Measurements from ENCODE around the gene TLK1. TPM values are rescaled to one million over a fixed set of nuclear protein-coding genes. Genes with fewer than 3 reads are reported as not detected.

Gene TLK1
- total and polyA plus RNA-seq, 10 of the 15 experiments (the other 5 are each of a cell fraction or from before 2014, with no cell fraction given): 25.1 to 126 (median 57.3) TPM

DNA sequence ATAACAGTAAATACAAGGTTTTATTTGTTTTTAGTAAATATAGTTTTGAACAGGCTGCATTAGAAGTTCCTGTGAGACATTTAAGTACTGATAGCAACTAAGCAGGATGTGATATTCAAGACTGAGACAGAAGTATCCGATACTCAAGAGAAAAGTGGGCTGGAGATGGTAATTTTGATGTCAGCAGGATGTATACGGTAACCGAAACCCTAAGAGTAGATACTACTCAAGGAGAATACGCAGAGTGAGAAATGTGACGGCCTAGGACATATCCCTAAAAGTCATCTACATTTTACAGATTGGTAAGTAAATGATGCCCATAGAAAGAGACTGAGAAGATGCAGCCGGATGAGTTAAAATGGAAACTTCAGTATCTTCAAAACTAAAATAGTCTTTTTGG, 116.3 kb downstream of the TLK1 start:
- Histone ChIP-seq H3K27me3 (replicated peaks in 1 of 2; ENCODE audit: control insufficient read depth in 2 of 2, insufficient read depth in 2 of 2, low read length in 1 of 2) (no peaks in the 10 kb centered on the region), H3K4me2 (ENCODE audit: control insufficient read depth, insufficient read depth) (no peak overlapping the region), H3K9ac (ENCODE audit: control insufficient read depth, insufficient read depth, low read length) (no peak overlapping the region), H3K4me3 (no peak overlapping the region), H3K9me3 (replicated peaks; ENCODE audit: control insufficient read depth, insufficient read depth, low read length) (no peaks in the 10 kb centered on the region), H3K79me2 (ENCODE audit: control insufficient read depth, insufficient read depth, low read length) (no peaks in the 10 kb centered on the region; the same call in none of the 2 replicates), H4K20me1 (ENCODE audit: control insufficient read depth, insufficient read depth) (no peaks in the 10 kb centered on the region), H2AFZ (ENCODE audit: control insufficient read depth, low read depth, low read length) (no peak overlapping the region), H3K27ac (ENCODE audit: control insufficient read depth, insufficient read depth) (no peak overlapping the region), H3K4me1 (ENCODE audit: control insufficient read depth, insufficient read depth, low read length) (no peaks in the 10 kb centered on the region), H3K36me3 (ENCODE audit: control insufficient read depth in 2 of 2, insufficient read depth in 2 of 2, low read length in 1 of 2) (peaks cover 0 to 58% of the 10 kb centered on the region in 2 experiments)
- DNase-seq (ENCODE audit: low read depth, low spot score) (no peak), ATAC-seq (no peak), FAIRE-seq (no peak)
- BruUV-seq (replicated peaks): no TSS peak
- ChIA-PET SMC1A (ENCODE audit: uncharacterized antibody, unreplicated experiment) (no interaction called here), CTCF (no interaction called here), POLR2A (no interaction called here), RAD21 (ENCODE audit: unreplicated experiment) (no interaction called here)
- in situ Hi-C loops (cut with MboI) (no loop called here), intact Hi-C loops (cut with micrococcal nuclease; ENCODE audit: unreplicated experiment) (no loop called here)
- 47% methylated on average over 6 of the region's 6 CpGs for WGBS (ENCODE audit: insufficient coverage, insufficient replicate concordance, low lambda C conversion rate, missing lambda C conversion rate)
- TF ChIP-seq, protein P1, sequence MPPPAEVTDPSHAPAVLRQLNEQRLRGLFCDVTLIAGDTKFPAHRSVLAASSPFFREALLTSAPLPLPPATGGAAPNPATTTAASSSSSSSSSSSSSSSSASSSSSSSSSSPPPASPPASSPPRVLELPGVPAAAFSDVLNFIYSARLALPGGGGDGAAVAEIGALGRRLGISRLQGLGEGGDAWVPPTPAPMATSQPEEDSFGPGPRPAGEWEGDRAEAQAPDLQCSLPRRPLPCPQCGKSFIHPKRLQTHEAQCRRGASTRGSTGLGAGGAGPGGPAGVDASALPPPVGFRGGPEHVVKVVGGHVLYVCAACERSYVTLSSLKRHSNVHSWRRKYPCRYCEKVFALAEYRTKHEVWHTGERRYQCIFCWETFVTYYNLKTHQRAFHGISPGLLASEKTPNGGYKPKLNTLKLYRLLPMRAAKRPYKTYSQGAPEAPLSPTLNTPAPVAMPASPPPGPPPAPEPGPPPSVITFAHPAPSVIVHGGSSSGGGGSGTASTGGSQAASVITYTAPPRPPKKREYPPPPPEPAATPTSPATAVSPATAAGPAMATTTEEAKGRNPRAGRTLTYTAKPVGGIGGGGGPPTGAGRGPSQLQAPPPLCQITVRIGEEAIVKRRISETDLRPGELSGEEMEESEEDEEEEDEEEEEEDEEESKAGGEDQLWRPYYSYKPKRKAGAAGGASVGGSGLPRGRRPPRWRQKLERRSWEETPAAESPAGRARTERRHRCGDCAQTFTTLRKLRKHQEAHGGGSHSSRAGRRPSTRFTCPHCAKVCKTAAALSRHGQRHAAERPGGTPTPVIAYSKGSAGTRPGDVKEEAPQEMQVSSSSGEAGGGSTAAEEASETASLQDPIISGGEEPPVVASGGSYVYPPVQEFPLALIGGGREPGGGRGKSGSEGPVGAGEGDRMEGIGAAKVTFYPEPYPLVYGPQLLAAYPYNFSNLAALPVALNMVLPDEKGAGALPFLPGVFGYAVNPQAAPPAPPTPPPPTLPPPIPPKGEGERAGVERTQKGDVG (CRISPR knock-in tag; IDR thresholded peaks at IDR 0.05): no peak
- TF ChIP-seq SUPT20H (IDR thresholded peaks at IDR 0.05; ENCODE audit: borderline replicate concordance, control insufficient read depth, low read depth, low read length): no peak
- no peak for TF ChIP-seq HDGF (IDR thresholded peaks at IDR 0.05)
- TF ChIP-seq, protein P2, sequence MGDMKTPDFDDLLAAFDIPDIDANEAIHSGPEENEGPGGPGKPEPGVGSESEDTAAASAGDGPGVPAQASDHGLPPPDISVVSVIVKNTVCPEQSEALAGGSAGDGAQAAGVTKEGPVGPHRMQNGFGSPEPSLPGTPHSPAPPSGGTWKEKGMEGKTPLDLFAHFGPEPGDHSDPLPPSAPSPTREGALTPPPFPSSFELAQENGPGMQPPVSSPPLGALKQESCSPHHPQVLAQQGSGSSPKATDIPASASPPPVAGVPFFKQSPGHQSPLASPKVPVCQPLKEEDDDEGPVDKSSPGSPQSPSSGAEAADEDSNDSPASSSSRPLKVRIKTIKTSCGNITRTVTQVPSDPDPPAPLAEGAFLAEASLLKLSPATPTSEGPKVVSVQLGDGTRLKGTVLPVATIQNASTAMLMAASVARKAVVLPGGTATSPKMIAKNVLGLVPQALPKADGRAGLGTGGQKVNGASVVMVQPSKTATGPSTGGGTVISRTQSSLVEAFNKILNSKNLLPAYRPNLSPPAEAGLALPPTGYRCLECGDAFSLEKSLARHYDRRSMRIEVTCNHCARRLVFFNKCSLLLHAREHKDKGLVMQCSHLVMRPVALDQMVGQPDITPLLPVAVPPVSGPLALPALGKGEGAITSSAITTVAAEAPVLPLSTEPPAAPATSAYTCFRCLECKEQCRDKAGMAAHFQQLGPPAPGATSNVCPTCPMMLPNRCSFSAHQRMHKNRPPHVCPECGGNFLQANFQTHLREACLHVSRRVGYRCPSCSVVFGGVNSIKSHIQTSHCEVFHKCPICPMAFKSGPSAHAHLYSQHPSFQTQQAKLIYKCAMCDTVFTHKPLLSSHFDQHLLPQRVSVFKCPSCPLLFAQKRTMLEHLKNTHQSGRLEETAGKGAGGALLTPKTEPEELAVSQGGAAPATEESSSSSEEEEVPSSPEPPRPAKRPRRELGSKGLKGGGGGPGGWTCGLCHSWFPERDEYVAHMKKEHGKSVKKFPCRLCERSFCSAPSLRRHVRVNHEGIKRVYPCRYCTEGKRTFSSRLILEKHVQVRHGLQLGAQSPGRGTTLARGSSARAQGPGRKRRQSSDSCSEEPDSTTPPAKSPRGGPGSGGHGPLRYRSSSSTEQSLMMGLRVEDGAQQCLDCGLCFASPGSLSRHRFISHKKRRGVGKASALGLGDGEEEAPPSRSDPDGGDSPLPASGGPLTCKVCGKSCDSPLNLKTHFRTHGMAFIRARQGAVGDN (IDR thresholded peaks at IDR 0.05): no peak
- TF ChIP-seq, protein P3, sequence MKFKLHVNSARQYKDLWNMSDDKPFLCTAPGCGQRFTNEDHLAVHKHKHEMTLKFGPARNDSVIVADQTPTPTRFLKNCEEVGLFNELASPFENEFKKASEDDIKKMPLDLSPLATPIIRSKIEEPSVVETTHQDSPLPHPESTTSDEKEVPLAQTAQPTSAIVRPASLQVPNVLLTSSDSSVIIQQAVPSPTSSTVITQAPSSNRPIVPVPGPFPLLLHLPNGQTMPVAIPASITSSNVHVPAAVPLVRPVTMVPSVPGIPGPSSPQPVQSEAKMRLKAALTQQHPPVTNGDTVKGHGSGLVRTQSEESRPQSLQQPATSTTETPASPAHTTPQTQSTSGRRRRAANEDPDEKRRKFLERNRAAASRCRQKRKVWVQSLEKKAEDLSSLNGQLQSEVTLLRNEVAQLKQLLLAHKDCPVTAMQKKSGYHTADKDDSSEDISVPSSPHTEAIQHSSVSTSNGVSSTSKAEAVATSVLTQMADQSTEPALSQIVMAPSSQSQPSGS (IDR thresholded peaks at IDR 0.05; ENCODE audit: low read length): no peak
- no peak for TF ChIP-seq SUZ12 (IDR thresholded peaks at IDR 0.05; ENCODE audit: unreplicated experiment)
- no peak for TF ChIP-seq BRCA1 (IDR thresholded peaks at IDR 0.05; ENCODE audit: low read depth, low read length)
- TF ChIP-seq, protein P4, sequence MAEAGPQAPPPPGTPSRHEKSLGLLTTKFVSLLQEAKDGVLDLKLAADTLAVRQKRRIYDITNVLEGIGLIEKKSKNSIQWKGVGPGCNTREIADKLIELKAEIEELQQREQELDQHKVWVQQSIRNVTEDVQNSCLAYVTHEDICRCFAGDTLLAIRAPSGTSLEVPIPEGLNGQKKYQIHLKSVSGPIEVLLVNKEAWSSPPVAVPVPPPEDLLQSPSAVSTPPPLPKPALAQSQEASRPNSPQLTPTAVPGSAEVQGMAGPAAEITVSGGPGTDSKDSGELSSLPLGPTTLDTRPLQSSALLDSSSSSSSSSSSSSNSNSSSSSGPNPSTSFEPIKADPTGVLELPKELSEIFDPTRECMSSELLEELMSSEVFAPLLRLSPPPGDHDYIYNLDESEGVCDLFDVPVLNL (IDR thresholded peaks at IDR 0.05; ENCODE audit: low read depth, low read length): no peak
- TF ChIP-seq, protein P5, sequence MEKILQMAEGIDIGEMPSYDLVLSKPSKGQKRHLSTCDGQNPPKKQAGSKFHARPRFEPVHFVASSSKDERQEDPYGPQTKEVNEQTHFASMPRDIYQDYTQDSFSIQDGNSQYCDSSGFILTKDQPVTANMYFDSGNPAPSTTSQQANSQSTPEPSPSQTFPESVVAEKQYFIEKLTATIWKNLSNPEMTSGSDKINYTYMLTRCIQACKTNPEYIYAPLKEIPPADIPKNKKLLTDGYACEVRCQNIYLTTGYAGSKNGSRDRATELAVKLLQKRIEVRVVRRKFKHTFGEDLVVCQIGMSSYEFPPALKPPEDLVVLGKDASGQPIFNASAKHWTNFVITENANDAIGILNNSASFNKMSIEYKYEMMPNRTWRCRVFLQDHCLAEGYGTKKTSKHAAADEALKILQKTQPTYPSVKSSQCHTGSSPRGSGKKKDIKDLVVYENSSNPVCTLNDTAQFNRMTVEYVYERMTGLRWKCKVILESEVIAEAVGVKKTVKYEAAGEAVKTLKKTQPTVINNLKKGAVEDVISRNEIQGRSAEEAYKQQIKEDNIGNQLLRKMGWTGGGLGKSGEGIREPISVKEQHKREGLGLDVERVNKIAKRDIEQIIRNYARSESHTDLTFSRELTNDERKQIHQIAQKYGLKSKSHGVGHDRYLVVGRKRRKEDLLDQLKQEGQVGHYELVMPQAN (conservative IDR thresholded peaks at IDR 0.05): no peak
- no peak for TF ChIP-seq NFYB (IDR thresholded peaks at IDR 0.05; ENCODE audit: insufficient read depth, low read depth, low read length)
- TF ChIP-seq CHD2 (IDR thresholded peaks at IDR 0.05; ENCODE audit: borderline replicate concordance, low read depth, low read length): no peak
- TF ChIP-seq CREM (IDR thresholded peaks at IDR 0.05; ENCODE audit: low read depth): no peak
